HepG2 (cell line): ENCODE measurements around the gene TIMM10. TPM values are rescaled to one million over a fixed set of nuclear protein-coding genes. Genes with fewer than 3 reads are reported as not detected.

Source experiments
- AKAP8 ChIP-seq: sonication (generic); formaldehyde crosslinking; IDR thresholded peaks from 2 replicates; pipeline ENCODE4 v1.5.1; 2020; ENCODE audit warnings: mild to moderate bottlenecking, missing genetic modification reagents
- EEA1 ChIP-seq: sonication (generic); formaldehyde crosslinking; IDR thresholded peaks from 2 replicates; pipeline ENCODE4 v1.5.1; 2020; ENCODE audit warnings: mild to moderate bottlenecking, missing genetic modification reagents, borderline replicate concordance
- EED ChIP-seq: sonication (generic); formaldehyde crosslinking; IDR thresholded peaks from 2 replicates; pipeline ENCODE4 v1.5.0; 2020; ENCODE audit warnings: mild to moderate bottlenecking, missing genetic modification reagents
- ELF3 ChIP-seq: IDR thresholded peaks from 2 replicates; pipeline ENCODE4 v1.6.1; 2016; ENCODE audit warnings: missing genetic modification reagents, missing compliant biosample characterization
- IRF9 ChIP-seq: sonication (generic); formaldehyde crosslinking; IDR thresholded peaks from 2 replicates; pipeline ENCODE4 v1.8.0; 2022; ENCODE audit warnings: missing genetic modification reagents, mild to moderate bottlenecking, borderline replicate concordance
- ISX ChIP-seq: sonication (generic); formaldehyde crosslinking; conservative IDR thresholded peaks from 2 replicates; pipeline ENCODE4 v1.5.0; 2020; ENCODE audit warnings: missing genetic modification reagents
- KAT2B ChIP-seq: fragments of 150-350 bp; IDR thresholded peaks from 2 replicates; pipeline ENCODE4 v1.6.1; 2014; ENCODE audit warnings: low read depth, low read length, borderline replicate concordance
- NPAS2 ChIP-seq: sonication (generic); formaldehyde crosslinking; IDR thresholded peaks from 2 replicates; pipeline ENCODE4 v1.8.0; 2022; ENCODE audit warnings: mild to moderate bottlenecking, missing genetic modification reagents, borderline replicate concordance
- PCBP1 ChIP-seq: fragments of 200-400 bp; formaldehyde crosslinking; IDR thresholded peaks from 2 replicates; pipeline ENCODE4 v1.6.1; 2017; ENCODE audit warnings: mild to moderate bottlenecking, low read depth, low read length, borderline replicate concordance
- RNF2 ChIP-seq: fragments of 450-650 bp; conservative IDR thresholded peaks from 2 replicates; pipeline ENCODE4 v1.6.1; 2016; ENCODE audit warnings: low read depth
- SAFB2 ChIP-seq: sonication (generic); formaldehyde crosslinking; IDR thresholded peaks from 2 replicates; pipeline ENCODE4 v1.5.1; 2020; ENCODE audit warnings: missing genetic modification reagents, low read depth, mild to moderate bottlenecking, borderline replicate concordance
- SAP130 ChIP-seq: IDR thresholded peaks from 2 replicates; pipeline ENCODE4 v1.6.1; 2016; ENCODE audit warnings: low read depth
- SMAD3 ChIP-seq: sonication (generic); formaldehyde crosslinking; IDR thresholded peaks from 2 replicates; pipeline ENCODE4 v1.4.0; 2020; ENCODE audit warnings: missing genetic modification reagents
- SP2 ChIP-seq: sonication (generic); formaldehyde crosslinking; IDR thresholded peaks from 2 replicates; pipeline ENCODE4 v1.5.1; 2020; ENCODE audit warnings: mild to moderate bottlenecking, missing genetic modification reagents
- TERF1 ChIP-seq: sonication (generic); formaldehyde crosslinking; IDR thresholded peaks from 2 replicates; pipeline ENCODE4 v1.8.0; 2022; ENCODE audit warnings: mild to moderate bottlenecking, missing genetic modification reagents, moderate library complexity
- ZNF33B ChIP-seq: sonication (generic); formaldehyde crosslinking; IDR thresholded peaks from 2 replicates; pipeline ENCODE4 v1.5.1; 2020; ENCODE audit warnings: mild to moderate bottlenecking, missing genetic modification reagents
- ZNF34 ChIP-seq: sonication (generic); formaldehyde crosslinking; IDR thresholded peaks from 2 replicates; pipeline ENCODE4 v1.4.0; 2020; ENCODE audit warnings: mild to moderate bottlenecking, missing genetic modification reagents, borderline replicate concordance
- ZNF432 ChIP-seq: sonication (generic); formaldehyde crosslinking; IDR thresholded peaks from 2 replicates; pipeline ENCODE4 v1.5.0; 2020; ENCODE audit warnings: missing genetic modification reagents, mild to moderate bottlenecking, borderline replicate concordance
- ZNF446 ChIP-seq: sonication (generic); formaldehyde crosslinking; IDR thresholded peaks from 2 replicates; pipeline ENCODE4 v1.5.0; 2020; ENCODE audit warnings: mild to moderate bottlenecking, missing genetic modification reagents
- ZNF557 ChIP-seq: sonication (generic); formaldehyde crosslinking; IDR thresholded peaks from 2 replicates; pipeline ENCODE4 v1.4.0; 2020; ENCODE audit warnings: missing genetic modification reagents
- ZNF883 ChIP-seq: sonication (generic); formaldehyde crosslinking; IDR thresholded peaks from 2 replicates; pipeline ENCODE4 v1.5.1; 2020; ENCODE audit warnings: mild to moderate bottlenecking, missing genetic modification reagents; ENCODE audit errors: not compliant biosample characterization
- polyA plus RNA-seq, 8 experiments: library from polyadenylated mRNA; depleted of rRNA in 3 of 8; stranded (reverse) in 7 of 8; unstranded in 1 of 8; fragments of >200 nt; fragmentation: Illumina TruSeq in 4 of 8; extraction: Trizol in 4 of 8; gene quantifications; 2 replicates each; pipeline versions ENCODE4 v1.2.1 to v1.2.3, GENCODE V29; 2011 to 2016; ENCODE audit warnings: low read depth in 4 of 8, missing spikeins in 1 of 8, mixed read lengths in 1 of 8; ENCODE audit not compliant: insufficient read depth in 1 of 8
- total RNA-seq, 5 experiments: library from RNA; depleted of rRNA; stranded (reverse); fragments of >200 nt; fragmentation: Illumina TruSeq; extraction: Trizol; gene quantifications; 2 replicates each; pipeline ENCODE4 v1.2.3, GENCODE V29; 2016; ENCODE audit warnings: low read depth in 1 of 5
- TF ChIP-seq, protein P1 (sequence below): sonication (generic); formaldehyde crosslinking; IDR thresholded peaks from 2 replicates; pipeline ENCODE4 v1.4.0; 2020; ENCODE audit warnings: low read depth, missing genetic modification reagents
- TF ChIP-seq, protein P2 (sequence below): IDR thresholded peaks from 2 replicates; pipeline ENCODE4 v1.6.1; 2016; ENCODE audit warnings: low read depth

TIMM10 gene
- total and polyA plus RNA-seq, 2 of the 13 experiments (the other 11 are each of a cell fraction or from before 2014, with no cell fraction given), result 67.8 to 82.2 TPM

GRCh38 chr11:57515332-57516060 is 15.1 kb downstream of the TIMM10 start, which contains the start of gene SLC43A1 (continued):
- TF ChIP-seq, protein P1, sequence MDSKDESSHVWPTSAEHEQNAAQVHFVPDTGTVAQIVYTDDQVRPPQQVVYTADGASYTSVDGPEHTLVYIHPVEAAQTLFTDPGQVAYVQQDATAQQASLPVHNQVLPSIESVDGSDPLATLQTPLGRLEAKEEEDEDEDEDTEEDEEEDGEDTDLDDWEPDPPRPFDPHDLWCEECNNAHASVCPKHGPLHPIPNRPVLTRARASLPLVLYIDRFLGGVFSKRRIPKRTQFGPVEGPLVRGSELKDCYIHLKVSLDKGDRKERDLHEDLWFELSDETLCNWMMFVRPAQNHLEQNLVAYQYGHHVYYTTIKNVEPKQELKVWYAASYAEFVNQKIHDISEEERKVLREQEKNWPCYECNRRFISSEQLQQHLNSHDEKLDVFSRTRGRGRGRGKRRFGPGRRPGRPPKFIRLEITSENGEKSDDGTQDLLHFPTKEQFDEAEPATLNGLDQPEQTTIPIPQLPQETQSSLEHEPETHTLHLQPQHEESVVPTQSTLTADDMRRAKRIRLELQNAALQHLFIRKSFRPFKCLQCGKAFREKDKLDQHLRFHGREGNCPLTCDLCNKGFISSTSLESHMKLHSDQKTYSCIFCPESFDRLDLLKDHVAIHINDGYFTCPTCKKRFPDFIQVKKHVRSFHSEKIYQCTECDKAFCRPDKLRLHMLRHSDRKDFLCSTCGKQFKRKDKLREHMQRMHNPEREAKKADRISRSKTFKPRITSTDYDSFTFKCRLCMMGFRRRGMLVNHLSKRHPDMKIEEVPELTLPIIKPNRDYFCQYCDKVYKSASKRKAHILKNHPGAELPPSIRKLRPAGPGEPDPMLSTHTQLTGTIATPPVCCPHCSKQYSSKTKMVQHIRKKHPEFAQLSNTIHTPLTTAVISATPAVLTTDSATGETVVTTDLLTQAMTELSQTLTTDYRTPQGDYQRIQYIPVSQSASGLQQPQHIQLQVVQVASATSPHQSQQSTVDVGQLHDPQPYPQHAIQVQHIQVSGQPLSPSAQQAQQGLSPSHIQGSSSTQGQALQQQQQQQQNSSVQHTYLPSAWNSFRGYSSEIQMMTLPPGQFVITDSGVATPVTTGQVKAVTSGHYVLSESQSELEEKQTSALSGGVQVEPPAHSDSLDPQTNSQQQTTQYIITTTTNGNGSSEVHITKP (CRISPR knock-in tag), result no peak
- TF ChIP-seq KAT2B (no peak), SMAD3 (CRISPR knock-in tag) (peak; percentile 57; the same call in 1 of the 2 replicates), SAP130 (CRISPR knock-in tag) (peak; percentile 76), ZNF557 (no peak), ZNF33B (CRISPR knock-in tag) (no peak), ZNF34 (CRISPR knock-in tag) (0 out of 2 replicates have a peak, but pooled peaks have one; percentile 32), ZNF446 (CRISPR knock-in tag) (no peak), IRF9 (no peak; the same call in 1 of the 2 replicates), ELF3 (0 out of 2 replicates have a peak, but pooled peaks have one; percentile 15), ZNF432 (CRISPR knock-in tag) (no peak), EED (CRISPR knock-in tag) (no peak; the same call in 1 of the 2 replicates), ZNF883 (CRISPR knock-in tag) (no peak), TERF1 (CRISPR knock-in tag) (peak; percentile 78; the same call in 1 of the 2 replicates), EEA1 (CRISPR knock-in tag) (no peak), SP2 (no peak), NPAS2 (CRISPR knock-in tag) (no peak), SAFB2 (CRISPR knock-in tag) (no peak), RNF2 (no peak), PCBP1 (0 out of 2 replicates have a peak, but pooled peaks have one; percentile 54), AKAP8 (CRISPR knock-in tag) (0 out of 2 replicates have a peak, but pooled peaks have one; percentile 48), ISX (CRISPR knock-in tag) (no peak)
- TF ChIP-seq, protein P2, sequence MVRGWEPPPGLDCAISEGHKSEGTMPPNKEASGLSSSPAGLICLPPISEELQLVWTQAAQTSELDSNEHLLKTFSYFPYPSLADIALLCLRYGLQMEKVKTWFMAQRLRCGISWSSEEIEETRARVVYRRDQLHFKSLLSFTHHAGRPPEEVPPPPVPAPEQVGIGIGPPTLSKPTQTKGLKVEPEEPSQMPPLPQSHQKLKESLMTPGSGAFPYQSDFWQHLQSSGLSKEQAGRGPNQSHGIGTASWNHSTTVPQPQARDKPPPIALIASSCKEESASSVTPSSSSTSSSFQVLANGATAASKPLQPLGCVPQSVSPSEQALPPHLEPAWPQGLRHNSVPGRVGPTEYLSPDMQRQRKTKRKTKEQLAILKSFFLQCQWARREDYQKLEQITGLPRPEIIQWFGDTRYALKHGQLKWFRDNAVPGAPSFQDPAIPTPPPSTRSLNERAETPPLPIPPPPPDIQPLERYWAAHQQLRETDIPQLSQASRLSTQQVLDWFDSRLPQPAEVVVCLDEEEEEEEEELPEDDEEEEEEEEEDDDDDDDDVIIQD (CRISPR knock-in tag), result no peak
